Activated CD8-positive, alpha-beta memory T cell treated with anti-CD3 and anti-CD28 coated beads, Interleukin-2, amount 50 U/mL, for 24 hours (primary cell): ENCODE results near the gene CA9.

Source experiments
- DNase-seq: peaks from one replicate; pipeline ENCODE4 v3.0.0-alpha.2; 2020; ENCODE audit errors: extremely low read depth

CA9 gene

GRCh38 chr9:35717132-35717870 lies 43.6 kb downstream of the CA9 start:
- no peak for DNase-seq

GRCh38 chr9:35718721-35719511 lies 45.2 kb downstream of the CA9 start:
- no peak for DNase-seq

DNA sequence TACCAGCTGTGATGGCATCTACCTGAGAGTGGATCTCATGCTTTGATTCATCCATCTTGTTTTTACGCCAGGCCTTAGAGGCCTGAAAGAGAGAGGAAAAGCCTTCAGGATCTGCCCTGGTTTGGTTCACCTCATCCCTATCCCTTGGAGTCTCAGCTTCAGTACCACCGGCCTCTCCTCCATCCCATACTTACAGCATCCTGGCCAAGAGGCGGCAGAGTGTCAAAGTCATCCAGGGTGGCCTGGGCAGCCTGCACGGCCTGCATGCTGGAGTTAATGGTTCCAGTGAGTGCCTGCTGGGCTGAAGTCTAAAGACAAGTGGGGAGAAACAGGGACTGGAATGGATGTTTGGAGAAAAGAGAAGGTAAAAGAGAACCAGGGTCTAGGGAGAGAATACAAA lies 45.8 kb downstream of the CA9 start:
- DNase-seq, result no peak

DNA sequence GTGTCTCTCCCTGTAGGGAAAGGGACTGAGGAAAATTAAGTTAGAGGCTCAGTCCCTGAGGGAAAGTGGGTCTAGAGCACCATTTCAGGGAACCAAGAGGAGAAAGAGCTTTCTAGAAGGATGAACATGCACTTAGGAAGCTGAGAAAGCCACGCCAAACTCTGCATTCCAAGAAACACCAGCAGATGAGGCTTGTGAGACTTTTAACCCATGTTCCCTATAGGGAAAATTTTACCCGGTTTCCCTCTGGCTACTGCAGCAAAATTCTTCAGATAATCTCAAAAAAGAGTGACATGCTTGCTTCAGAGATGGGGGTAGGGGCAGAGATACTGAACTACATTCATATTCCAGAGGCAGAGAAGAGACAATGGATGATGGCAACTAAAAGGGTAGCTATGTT lies 49.7 kb downstream of the CA9 start:
- DNase-seq, result no peak

DNA sequence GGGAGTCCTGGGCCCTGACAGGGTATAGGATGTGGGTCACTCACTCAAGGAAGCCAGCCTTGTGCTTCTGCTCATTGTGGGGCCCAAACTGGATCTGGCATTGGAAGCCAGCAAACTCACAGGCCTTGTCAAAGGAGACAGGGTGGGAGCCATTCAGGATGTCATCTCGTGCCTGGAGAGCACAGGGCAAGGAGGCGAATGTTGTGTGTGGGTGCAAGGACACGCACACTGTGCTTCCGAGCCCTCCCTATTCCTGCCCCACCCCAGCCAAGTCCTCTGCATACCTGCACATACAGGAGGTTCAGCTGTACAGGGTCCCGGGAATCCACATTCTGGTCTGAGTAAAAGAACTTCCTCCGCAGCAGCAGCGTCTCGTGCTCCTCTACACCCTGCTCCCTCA lies 50.2 kb downstream of the CA9 start:
- no peak for DNase-seq

GRCh38 chr9:35725362-35725761 lies 51.6 kb downstream of the CA9 start:
- DNase-seq, result no peak

GRCh38 chr9:35726931-35727330 lies 53.2 kb downstream of the CA9 start:
- no peak for DNase-seq

DNA sequence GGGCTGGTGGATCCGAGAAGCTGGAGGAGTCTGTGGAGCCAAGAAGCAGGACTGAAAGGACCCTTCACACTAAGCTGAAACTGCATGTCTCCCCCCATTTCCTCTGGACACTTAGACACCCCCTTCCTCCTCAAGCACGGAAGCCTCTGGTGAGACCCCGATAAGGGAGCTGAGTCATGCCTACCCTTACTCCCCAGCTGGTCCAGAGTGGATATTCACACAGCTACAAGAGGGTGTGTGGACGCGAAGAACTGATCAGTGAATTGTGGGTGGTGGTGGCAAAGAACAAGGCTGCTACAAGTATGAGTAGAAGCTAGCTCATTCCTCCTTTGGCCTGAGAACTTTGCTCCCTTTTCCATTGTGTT lies 53.9 kb downstream of the CA9 start:
- DNase-seq, result no peak

DNA sequence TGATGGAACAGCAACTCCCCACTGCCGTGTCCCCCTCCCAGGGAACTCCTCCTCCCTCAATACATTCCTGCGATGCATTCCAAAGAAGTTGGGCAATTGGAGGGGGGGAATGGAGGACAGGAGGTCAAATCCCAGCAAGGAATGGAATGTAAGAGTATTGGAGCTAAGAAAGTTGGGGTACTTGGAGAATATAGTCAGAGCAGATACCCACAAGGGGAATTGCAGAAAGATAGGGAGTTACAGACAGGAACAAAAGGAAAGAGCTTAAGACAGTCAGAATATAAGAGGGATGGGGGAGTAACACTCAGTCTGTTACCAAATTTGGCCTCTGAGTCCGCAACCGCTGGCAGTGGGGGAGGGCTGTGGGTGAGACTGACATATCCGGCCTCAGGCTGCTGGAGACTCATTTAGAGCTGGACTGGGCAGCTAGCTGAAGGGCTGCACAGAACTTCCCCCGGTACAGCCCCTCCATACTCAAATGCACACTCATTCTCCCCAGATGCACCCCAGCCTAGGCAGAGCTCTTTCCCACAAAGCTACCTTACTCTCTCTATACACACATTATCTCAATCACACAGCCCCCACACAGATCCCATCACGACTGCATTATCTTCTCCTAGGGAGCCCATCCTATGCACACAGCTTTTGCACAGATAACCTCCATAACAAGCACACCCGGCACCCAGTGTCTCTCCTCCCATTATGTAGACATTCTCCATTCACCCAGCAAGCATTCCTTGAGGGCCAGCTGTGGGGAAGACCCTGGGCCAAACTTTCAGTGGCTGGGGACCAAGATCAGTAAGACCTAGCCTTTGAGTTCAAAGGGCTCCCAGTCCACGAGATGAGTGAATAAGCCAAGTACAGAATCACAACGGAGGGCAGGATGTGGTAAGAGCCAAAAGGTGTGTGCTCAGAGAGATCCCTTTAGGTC lies 54.6 kb downstream of the CA9 start:
- no peak for DNase-seq

DNA sequence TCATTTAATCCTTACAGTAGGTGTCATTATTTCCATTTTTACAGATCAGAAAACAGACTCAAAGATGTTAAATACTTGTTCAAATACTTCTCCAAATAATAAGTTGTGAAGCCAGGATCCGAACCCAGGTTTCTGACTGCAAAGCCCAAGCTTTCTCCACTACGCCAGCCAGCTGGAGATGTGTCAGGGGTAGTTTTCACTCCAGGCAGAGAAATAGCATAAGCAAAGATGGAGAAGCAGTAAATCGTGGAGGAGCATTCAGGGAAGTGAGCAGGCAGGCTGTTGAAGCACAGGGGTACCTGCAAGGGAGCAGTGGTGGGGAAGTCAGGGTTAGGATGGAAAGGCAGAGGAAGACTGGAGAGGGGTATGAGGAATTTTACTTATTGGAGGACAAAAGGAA lies 55.4 kb downstream of the CA9 start:
- DNase-seq, result no peak

DNA sequence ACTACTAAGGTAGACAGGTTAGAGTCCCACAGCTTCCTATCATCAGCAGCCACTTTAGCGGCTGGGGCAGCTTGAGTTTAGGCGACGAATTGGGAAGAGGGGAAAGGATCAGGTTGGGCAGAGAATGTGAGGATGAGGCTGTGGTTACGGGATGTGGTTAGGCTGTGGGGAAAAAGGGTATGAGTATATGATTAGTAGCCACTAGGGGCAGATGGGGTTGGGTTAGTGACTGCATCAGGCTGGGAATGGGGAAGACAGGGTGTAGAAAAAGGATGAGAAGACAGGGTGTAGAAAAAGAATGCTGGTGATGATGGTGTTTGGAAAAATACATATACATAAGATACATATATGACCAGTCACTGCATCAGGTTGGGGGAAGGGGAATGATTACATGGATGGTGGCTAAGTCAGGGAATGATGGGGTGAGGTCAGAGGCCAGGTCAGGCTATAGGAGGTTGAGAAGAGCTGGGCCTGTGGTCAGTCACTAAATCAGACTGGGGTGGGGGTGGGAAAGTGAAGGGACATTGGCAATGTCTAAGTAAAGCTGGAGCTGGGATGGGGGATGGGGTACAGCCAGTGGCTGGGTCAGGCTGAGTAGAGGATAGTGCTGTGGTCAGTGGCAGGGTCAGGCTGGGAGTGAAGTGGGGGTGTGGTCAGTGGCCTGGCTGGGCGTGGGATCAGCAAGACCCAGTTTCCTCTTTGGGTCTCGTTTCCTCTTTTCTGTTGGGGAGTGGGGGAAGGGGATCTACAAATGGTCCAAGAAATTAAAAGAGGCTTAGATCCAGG lies 56.2 kb downstream of the CA9 start:
- DNase-seq, result no peak

GRCh38 chr9:35730486-35730854 lies 56.7 kb downstream of the CA9 start:
- no peak for DNase-seq
